Mammary epithelial cell (primary cell): ENCODE measurements around the gene PILRB.

Source experiments
- EZH2 ChIP-seq: IDR thresholded peaks from 2 replicates; pipeline ENCODE4 v1.6.1; 2012; ENCODE audit warnings: low read length, inconsistent platforms, borderline replicate concordance
- TF ChIP-seq, protein P1 (sequence below), 2 donors: IDR thresholded peaks in 1 of 2; conservative IDR thresholded peaks in 1 of 2; 2 replicates each; pipeline ENCODE4 v1.5.1; 2011 to 2012; ENCODE audit warnings: inconsistent platforms in 2 of 2, low read length in 2 of 2, mild to moderate bottlenecking in 2 of 2, control low read depth in 1 of 2, low read depth in 1 of 2; ENCODE audit not compliant: insufficient read depth in 1 of 2; ENCODE audit errors: extremely low read depth in 1 of 2

DNA sequence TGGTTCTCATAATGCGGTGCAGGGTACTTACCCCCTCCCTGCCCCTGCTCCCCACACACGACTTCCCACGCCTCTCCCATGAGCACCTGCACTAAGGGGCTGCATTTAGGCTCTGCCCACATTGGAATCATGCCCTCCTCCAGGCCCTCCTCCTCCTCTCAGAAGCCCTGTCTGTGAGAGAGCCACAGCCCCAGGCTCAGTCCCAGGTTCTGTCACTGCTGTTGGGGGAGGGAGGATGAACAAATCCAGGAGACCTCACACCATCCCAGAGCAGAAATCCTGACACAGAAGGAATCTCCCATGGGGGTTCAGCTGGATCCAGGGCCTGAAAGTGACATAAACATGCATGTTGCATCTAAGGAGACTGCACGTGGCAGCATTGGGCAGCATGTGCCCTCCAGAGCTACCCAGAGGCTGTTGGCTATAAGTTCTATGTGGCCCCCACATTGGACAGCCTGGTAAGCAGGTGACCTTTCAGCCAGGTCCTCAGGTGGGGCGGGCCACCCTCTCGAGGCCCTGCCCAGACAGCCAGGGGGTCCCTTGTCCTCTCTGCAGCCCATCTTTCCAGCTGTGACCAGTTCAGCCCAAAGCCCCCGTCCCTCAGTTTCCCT is 13.7 kb downstream of the PILRB start:
- no peak for TF ChIP-seq EZH2
- TF ChIP-seq, protein P1, sequence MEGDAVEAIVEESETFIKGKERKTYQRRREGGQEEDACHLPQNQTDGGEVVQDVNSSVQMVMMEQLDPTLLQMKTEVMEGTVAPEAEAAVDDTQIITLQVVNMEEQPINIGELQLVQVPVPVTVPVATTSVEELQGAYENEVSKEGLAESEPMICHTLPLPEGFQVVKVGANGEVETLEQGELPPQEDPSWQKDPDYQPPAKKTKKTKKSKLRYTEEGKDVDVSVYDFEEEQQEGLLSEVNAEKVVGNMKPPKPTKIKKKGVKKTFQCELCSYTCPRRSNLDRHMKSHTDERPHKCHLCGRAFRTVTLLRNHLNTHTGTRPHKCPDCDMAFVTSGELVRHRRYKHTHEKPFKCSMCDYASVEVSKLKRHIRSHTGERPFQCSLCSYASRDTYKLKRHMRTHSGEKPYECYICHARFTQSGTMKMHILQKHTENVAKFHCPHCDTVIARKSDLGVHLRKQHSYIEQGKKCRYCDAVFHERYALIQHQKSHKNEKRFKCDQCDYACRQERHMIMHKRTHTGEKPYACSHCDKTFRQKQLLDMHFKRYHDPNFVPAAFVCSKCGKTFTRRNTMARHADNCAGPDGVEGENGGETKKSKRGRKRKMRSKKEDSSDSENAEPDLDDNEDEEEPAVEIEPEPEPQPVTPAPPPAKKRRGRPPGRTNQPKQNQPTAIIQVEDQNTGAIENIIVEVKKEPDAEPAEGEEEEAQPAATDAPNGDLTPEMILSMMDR (conservative IDR thresholded peaks at IDR 0.05 in 1 of 2, IDR thresholded peaks at IDR 0.05 in 1 of 2; ENCODE audit: extremely low read depth in 1 of 2, insufficient read depth in 1 of 2, low read depth in 1 of 2, low read length in 2 of 2), result no peak
